Naive thymus-derived CD4-positive, alpha-beta T cell (primary cell): ENCODE data around the gene FGB. TPM values are rescaled to one million over a fixed set of nuclear protein-coding genes. Genes with fewer than 3 reads are reported as not detected.

ENCODE experiments used
- polyA plus RNA-seq, 2 donors: library from polyadenylated mRNA; unstranded; fragments of 300-500 nt; fragmentation: Illumina TruSeq; gene quantifications; one replicate each; pipeline ENCODE4 v1.2.3, GENCODE V29; 2021
- total RNA-seq, 6 experiments: library from RNA in 5 of 6; stranded (reverse) in 5 of 6; gene quantifications; 1 replicate in 5 of 6; 2 replicates in 1 of 6; pipeline ENCODE4 v1.2.3 and lab custom pipeline; 2021 to 2026

FGB gene
- total and polyA plus RNA-seq, 7 experiments from 2014 or later: not detected

Other genes with a start within 250 kb of the FGB start
- under 1 TPM in 2 of 5 experiments, not detected in 3; 0.05 to 0.08 TPM for gene DCHS2, start 71.2 kb upstream of the FGB start, total RNA-seq
- not detected for gene DCHS2, start 71.2 kb upstream of the FGB start, polyA plus RNA-seq
- gene PLRG1, start 12.6 kb upstream of the FGB start, total RNA-seq: 10 to 100 TPM; 43.6 to 88.4 (median 78.1) TPM
- 10 to 100 TPM; 93.6 to 99.4 TPM for gene PLRG1, start 12.6 kb upstream of the FGB start, polyA plus RNA-seq
- not detected for gene FGA, start 27.7 kb downstream of the FGB start, total RNA-seq
- not detected for gene FGA, start 27.7 kb downstream of the FGB start, polyA plus RNA-seq
- gene FGG, start 49.6 kb downstream of the FGB start, total RNA-seq: not detected
- not detected for gene FGG, start 49.6 kb downstream of the FGB start, polyA plus RNA-seq
- gene LRAT, start 181.0 kb downstream of the FGB start, total RNA-seq: not detected
- not detected for gene LRAT, start 181.0 kb downstream of the FGB start, polyA plus RNA-seq
- gene RBM46, start 218.3 kb downstream of the FGB start, total RNA-seq: not detected
- not detected for gene RBM46, start 218.3 kb downstream of the FGB start, polyA plus RNA-seq